ENCODE results near the gene MYRFL. TPM values are rescaled to one million over a fixed set of nuclear protein-coding genes. Genes with fewer than 3 reads are reported as not detected.
"Not testable (repeated sequence)": the region's sequence is repeated elsewhere in the genome, so short reads cannot be mapped to it uniquely, and the experiment has no call there.

The MYRFL gene
- total RNA-seq, 1 experiment from 2014 or later = not detected

DNA sequence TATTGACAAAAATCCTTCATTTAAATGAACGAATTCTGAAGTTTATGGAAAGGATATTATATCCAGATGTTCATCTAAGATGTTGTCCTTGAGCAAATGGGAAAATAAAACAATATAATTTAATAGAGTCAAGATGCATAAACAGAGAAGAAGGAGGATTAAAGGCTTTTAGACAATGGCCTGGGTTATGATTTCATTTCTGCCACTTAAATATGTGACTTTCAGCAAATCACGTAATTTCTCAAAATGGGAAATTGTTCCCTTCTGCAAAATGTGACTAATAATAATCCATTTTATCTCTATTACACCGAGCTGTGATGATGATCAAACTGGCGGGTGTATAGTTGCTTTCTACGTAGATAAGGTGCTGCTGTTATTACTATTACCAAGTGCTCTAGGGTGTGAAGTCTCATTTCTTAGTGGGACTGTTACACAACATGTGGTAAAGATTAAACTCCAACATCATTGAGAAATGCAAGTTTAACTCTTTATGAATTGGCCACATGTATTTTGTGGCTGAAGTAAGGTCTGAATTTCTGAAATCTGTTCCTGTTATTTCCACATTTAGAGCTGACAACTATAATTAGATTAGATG is 157.0 kb downstream of the MYRFL start:
- no peak for DNase-seq (ENCODE audit: low read depth in 1 of 2, low spot score in 2 of 2)
- Histone ChIP-seq H3K9me3 (replicated peaks) (no peaks in the 10 kb centered on the region), H3K27ac (no peak overlapping the region), H3K36me3 (no peaks in the 10 kb centered on the region), H3K27me3 (replicated peaks) (no peaks in the 10 kb centered on the region), H3K4me1 (replicated peaks) (no peaks in the 10 kb centered on the region), H3K4me3 (no peak overlapping the region)

DNA sequence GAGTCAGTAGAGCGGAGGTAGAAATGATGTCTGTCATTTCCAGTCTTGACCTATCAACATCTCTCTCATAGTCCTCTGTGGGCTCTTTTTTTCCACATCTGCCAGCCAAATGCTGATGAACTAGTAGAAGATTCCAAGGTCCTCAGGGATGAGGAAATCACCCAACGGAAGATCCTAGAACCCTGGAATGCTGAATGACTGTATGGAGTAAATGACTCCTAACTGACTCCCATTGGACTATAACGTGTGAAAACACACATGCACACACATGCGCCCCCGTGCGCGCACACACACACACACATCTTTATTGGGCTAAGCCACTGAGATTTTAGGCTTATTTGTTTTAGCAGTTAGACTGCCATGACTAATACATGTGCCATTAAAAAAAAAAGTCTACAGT is 159.2 kb downstream of the MYRFL start:
- no peak overlapping the region for H3K4me3 ChIP-seq
- no peaks in the 10 kb centered on the region for H3K9me3 ChIP-seq (replicated peaks)
- H3K4me1 ChIP-seq (replicated peaks) = peaks cover 6% of the 10 kb centered on the region
- H3K27me3 ChIP-seq (replicated peaks) = no peaks in the 10 kb centered on the region
- no peak overlapping the region for H3K27ac ChIP-seq
- no peak for DNase-seq (ENCODE audit: low read depth in 1 of 2, low spot score in 2 of 2)
- no peaks in the 10 kb centered on the region for H3K36me3 ChIP-seq

DNA sequence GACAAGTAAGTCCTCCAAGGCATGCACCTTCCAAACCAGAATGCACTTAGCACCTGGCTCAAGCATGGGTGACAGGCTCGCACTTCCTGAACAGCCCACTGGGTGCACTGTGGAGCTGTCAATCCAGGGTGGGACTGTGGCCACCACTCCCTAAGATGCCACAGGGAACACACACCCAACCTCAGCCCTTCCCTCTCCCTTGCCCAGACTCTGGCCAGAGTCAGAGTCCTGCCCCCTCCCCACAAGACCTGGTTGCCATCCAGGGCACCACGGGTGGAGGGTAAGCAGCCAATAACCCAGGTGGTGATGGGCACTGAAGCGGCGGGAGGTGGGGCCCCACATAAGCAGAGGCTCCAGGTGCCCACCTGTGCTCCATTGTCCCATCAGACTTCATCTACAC is 160.6 kb downstream of the MYRFL start:
- Histone ChIP-seq H3K27ac (no peak overlapping the region), H3K4me3 (no peak overlapping the region), H3K36me3 (no peaks in the 10 kb centered on the region), H3K4me1 (replicated peaks) (peaks cover 6% of the 10 kb centered on the region), H3K9me3 (replicated peaks) (no peaks in the 10 kb centered on the region), H3K27me3 (replicated peaks) (no peaks in the 10 kb centered on the region)
- no peak for DNase-seq (ENCODE audit: low read depth in 1 of 2, low spot score in 2 of 2)

DNA sequence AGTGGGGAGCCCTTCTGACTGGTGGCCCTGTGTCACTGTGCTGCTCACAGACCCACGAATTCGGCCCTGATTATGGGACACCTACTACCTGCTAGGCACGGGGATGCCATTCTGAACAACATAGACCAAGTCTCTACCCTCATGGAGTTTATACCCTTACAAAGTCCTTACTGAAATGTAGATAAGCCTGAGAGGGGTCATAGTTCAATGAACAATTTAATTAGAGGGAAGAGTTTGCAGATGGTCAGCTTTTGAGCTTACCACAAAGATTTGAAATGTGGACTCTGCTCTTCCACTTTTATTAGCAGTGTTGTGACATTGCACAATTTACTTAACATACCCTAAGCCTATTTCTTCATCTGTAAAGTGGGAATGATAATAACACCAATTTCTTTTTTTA is 161.1 kb downstream of the MYRFL start:
- no peak overlapping the region for H3K27ac ChIP-seq
- H3K9me3 ChIP-seq (replicated peaks) = no peaks in the 10 kb centered on the region
- H3K27me3 ChIP-seq (replicated peaks) = no peaks in the 10 kb centered on the region
- no peak for DNase-seq (ENCODE audit: low read depth in 1 of 2, low spot score in 2 of 2)
- H3K4me1 ChIP-seq (replicated peaks) = peaks cover 6% of the 10 kb centered on the region
- no peak overlapping the region for H3K4me3 ChIP-seq
- H3K36me3 ChIP-seq = no peaks in the 10 kb centered on the region

DNA sequence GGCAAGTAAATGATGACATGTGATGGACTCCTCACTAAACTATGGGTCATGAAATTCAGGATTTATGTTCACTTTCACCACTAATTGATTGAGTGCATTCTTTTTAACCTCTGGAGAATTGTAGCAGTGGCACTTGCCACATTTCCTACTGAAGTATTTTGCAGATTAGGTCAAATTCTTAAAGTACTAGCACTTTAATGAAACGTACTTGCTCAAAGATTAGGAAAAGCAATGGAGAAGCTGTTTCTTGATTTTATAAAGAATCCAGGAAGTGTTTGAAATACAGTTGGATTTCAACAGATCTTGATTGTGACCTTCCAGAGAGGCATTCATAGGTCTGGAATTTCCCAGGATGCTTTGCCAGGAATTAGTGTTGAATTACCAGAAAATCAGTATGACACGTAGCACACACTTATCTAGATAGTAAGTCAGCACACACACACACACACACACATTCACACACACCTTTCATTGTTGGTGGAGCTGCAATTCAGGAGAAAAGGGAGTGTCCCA is 162.6 kb downstream of the MYRFL start:
- H3K4me1 ChIP-seq (replicated peaks) = peaks cover 6% of the 10 kb centered on the region
- no peak overlapping the region for H3K27ac ChIP-seq
- H3K9me3 ChIP-seq (replicated peaks) = no peaks in the 10 kb centered on the region
- no peaks in the 10 kb centered on the region for H3K27me3 ChIP-seq (replicated peaks)
- no peak overlapping the region for H3K4me3 ChIP-seq
- H3K36me3 ChIP-seq = no peaks in the 10 kb centered on the region
- DNase-seq (ENCODE audit: low read depth in 1 of 2, low spot score in 2 of 2) = peak in 1 of 2 experiments; percentile 22

DNA sequence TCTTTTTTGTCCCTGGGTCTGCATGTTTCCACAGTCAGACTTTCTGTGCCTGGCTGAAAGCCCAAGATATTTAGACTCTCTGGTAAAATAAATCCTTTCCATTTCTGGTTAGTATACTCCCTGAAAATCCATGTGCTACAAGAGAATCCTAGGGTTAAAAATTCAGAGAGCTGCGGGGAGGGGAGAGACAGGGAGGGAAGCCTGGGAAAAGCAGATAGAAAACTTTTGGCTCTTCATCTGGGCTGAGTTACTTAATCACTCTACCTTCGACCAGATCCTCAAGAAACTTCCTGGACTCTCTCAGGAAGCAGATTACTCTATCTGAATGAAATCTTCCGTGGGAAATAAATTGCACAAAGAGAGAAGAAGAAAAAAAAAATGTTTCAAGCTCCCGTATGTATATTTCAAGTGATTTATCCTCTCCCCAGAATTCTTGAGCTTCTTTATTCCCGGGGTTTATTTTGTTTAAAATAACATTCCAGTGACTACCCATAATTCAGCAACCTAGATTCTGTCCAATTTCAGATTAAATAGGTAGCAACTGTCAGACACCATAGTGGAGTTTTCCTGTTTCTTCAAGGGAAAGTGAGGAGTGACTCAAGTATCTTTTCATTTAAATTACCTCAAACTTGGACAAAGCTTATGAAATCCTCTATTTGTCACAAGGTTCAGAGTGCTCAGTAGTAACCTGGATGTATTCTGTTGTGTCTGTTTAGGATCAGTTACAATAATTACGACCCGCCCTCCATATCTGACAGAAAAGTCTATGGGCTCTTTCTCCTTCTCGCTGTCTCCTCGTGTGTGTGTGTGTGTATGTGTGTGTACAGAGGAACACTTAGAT is 163.7 kb downstream of the MYRFL start:
- Histone ChIP-seq H3K4me1 (replicated peaks) (peaks cover 6% of the 10 kb centered on the region), H3K36me3 (no peaks in the 10 kb centered on the region), H3K27me3 (replicated peaks) (no peaks in the 10 kb centered on the region), H3K9me3 (replicated peaks) (no peaks in the 10 kb centered on the region), H3K27ac (0 out of 2 replicates have a peak overlapping the region, but pooled peaks have one; percentile 21), H3K4me3 (no peak overlapping the region)
- DNase-seq (ENCODE audit: low read depth in 1 of 2, low spot score in 2 of 2) = no peak

DNA sequence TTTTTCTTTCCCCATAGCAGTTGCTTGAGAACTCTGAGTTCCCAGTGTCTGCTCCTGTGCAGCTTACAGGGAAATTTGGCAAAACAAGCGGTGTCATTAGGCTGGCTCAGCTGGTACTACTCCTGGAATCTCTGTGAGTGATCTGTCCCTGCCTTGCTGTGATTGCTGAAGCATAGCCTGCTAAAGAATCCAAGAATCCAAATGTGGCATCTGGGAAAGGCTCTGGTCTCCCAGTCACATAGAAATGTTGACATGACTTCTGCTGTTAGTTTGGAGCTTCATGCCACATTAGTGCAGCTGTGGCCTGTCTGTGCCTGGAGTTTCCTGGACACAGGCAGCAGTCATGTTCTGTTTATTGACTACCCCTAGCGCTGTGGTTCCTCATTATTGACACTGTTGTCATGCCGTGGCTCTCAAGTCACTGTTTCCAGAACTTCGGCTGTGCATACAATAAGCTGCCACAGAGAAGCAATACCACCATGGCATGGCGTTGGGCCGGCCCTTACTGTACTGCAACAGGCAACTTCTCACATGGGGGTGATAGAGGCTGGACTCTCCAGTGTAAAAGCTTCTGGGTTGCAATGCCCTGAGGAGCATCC is 166.8 kb downstream of the MYRFL start:
- H3K27ac ChIP-seq = no peak overlapping the region

DNA sequence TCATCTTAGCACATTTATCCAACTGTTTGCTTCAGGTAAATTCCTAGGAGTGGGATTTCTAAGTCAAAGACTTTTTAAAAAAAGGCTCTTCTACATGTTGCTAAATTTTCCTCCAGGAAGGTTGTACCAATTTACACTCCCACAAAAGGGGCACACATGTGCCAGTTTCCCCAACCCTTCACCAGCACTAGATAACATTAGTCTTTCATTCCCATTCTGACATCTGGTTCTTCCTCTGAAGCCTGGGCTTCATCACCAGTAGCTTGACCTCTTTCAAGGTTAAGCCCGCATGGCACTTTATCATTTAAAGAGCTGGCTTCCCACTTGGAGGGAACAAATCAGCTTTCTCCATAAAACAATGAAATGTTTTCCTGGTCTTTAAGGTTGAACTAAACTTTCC is 168.4 kb downstream of the MYRFL start:
- Histone ChIP-seq H3K27ac (no peak overlapping the region), H3K27me3 (replicated peaks) (no peaks in the 10 kb centered on the region), H3K9me3 (replicated peaks) (no peaks in the 10 kb centered on the region), H3K4me1 (replicated peaks) (no peaks in the 10 kb centered on the region; the same call in 1 of the 2 replicates), H3K4me3 (no peak overlapping the region), H3K36me3 (no peaks in the 10 kb centered on the region)
- no peak for DNase-seq (ENCODE audit: low read depth in 1 of 2, low spot score in 2 of 2)

More for the DNA sequence above, 166.8 kb downstream of the MYRFL start:
- Histone ChIP-seq H3K36me3 (no peaks in the 10 kb centered on the region), H3K4me3 (no peak overlapping the region), H3K4me1 (replicated peaks) (peaks cover 6% of the 10 kb centered on the region), H3K9me3 (replicated peaks) (no peaks in the 10 kb centered on the region), H3K27me3 (replicated peaks) (no peaks in the 10 kb centered on the region)
- no peak for DNase-seq (ENCODE audit: low read depth in 1 of 2, low spot score in 2 of 2)

DNA sequence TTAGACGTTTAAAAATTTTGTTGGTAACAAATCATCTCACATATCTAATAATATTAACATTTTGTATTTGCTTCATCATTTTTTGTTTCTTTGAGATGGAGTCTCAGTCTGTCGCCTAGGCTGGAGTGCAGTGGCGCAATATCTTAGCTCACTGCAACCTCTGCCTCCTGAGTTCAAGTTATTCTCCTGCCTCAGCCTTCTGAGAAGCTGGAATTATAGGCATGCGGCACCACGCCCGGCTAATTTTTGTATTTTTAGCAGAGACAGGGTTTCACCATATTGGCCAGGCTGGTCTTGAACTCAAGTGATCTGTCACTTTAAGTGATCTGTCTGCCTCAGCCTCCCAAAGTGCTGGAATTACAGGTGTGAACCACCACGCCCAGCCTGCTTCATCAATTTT is 169.1 kb downstream of the MYRFL start:
- DNase-seq (ENCODE audit: low read depth in 1 of 2, low spot score in 2 of 2); H3K27me3 ChIP-seq (replicated peaks); H3K27ac ChIP-seq; H3K9me3 ChIP-seq (replicated peaks); H3K36me3 ChIP-seq; H3K4me3 ChIP-seq; H3K4me1 ChIP-seq (replicated peaks): not testable (repeated sequence)

DNA sequence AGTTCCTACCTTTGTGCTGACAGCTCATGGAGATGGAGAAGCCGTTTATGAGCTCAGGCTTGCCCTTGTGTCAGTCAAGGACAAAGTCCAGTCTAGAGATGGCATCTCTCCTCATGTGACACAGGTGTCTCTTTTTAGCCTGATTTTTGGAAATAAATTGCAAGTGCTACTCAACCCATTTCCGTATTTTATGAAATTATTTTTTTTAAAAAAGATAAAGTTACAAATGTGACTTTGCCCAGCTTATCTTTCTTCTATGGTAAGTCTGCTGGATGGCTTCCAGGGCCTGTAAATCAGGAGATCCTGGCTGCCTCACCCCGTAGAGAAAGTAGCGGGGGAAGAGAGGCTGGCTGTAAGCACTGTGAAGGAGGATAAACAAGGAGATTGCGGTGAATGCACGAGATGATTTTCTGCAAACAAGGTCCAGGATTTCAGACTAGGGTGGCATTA is 169.7 kb downstream of the MYRFL start:
- Histone ChIP-seq H3K27ac (no peak overlapping the region), H3K27me3 (replicated peaks) (no peaks in the 10 kb centered on the region), H3K9me3 (replicated peaks) (no peaks in the 10 kb centered on the region), H3K4me3 (no peak overlapping the region), H3K4me1 (replicated peaks) (no peaks in the 10 kb centered on the region), H3K36me3 (no peaks in the 10 kb centered on the region)
- no peak for DNase-seq (ENCODE audit: low read depth in 1 of 2, low spot score in 2 of 2)

DNA sequence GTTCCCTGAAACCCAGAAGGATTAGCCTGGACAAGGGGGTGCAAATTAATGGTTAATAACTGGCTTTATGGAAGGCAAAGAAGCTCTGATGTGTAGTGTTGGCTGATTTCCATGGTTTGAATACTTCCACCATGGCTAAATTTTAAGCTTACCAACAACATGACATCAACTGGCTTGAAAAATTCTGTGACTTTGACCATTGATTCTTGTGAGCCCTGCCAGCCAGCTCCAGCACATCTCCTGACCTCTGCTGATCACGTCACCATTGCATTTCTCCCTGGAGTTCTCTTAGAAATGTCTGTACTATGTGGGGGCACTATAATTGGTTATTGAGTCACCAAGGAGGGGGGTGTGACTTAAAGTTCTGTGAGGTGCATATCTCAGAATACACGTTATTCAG is 171.2 kb downstream of the MYRFL start:
- H3K4me1 ChIP-seq (replicated peaks) = no peaks in the 10 kb centered on the region
- no peak overlapping the region for H3K4me3 ChIP-seq
- H3K27ac ChIP-seq = no peak overlapping the region
- H3K27me3 ChIP-seq (replicated peaks) = no peaks in the 10 kb centered on the region
- no peak for DNase-seq (ENCODE audit: low read depth in 1 of 2, low spot score in 2 of 2)
- no peaks in the 10 kb centered on the region for H3K9me3 ChIP-seq (replicated peaks)
- H3K36me3 ChIP-seq = no peaks in the 10 kb centered on the region

DNA sequence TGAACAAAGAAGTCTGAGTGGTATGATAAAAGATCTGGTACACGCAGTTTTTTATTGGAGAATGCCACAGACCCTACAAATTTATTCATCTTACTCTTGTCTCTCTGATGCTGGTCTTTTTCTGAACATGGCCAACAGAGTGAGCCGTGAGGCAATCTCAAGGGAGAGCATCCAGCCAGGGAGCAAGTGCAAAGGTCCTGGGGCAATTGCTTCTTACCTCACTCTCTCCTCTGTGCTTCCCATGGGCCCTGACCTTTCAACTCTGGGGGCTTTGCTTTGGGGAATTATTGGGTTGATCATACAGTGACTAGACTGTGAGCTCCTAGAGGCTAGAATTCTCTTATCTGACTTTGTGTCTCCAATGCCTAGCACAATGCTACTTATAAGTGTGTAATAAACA is 171.7 kb downstream of the MYRFL start:
- DNase-seq (ENCODE audit: low read depth in 1 of 2, low spot score in 2 of 2) = no peak
- Histone ChIP-seq H3K36me3 (no peaks in the 10 kb centered on the region), H3K4me1 (replicated peaks) (no peaks in the 10 kb centered on the region), H3K9me3 (replicated peaks) (no peaks in the 10 kb centered on the region), H3K4me3 (no peak overlapping the region), H3K27ac (no peak overlapping the region), H3K27me3 (replicated peaks) (no peaks in the 10 kb centered on the region)

DNA sequence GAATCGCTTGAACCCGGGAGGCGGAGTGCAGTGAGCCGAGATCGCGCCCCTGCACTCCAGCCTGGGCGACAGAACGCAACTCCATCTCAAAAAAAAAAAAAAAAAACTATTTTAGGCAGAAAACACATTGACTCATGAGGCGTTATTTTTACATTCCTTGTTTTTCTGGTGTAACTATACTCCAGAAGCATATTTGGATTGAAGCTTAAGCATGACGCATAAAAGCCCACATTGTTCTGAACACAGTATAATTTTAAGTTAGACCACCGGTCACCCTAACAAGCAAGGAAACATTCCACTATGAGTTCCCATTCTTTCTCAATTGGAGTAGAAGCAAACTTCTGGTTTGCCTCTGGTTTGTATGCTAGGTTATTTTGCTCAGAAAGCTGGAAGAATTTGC is 173.0 kb downstream of the MYRFL start:
- DNase-seq (ENCODE audit: low read depth in 1 of 2, low spot score in 2 of 2) = no peak

DNA sequence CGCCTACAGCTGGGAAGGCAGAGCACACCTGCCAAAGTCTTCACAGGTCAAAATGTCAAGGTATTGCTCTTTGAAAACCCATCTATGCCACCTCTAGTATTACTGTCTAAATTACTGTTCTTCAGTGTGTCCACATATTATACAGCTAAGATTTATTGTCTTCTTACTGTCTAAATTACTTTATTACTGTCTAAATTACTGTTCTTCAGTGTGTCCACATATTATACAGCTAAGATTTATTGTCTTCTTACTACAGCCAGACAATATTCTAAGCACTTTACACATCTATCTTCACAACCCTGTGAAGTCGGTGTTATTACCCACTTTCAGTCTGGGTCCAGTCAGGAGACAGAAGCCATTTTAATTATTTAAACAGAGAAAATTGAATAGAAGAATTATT is 173.9 kb downstream of the MYRFL start:
- Histone ChIP-seq H3K4me3 (no peak overlapping the region), H3K36me3 (no peaks in the 10 kb centered on the region), H3K27ac (no peak overlapping the region), H3K9me3 (replicated peaks) (no peaks in the 10 kb centered on the region), H3K27me3 (replicated peaks) (no peaks in the 10 kb centered on the region), H3K4me1 (replicated peaks) (no peaks in the 10 kb centered on the region)
- DNase-seq (ENCODE audit: low read depth in 1 of 2, low spot score in 2 of 2) = no peak

More for the DNA sequence above, 173.0 kb downstream of the MYRFL start:
- no peak overlapping the region for H3K4me3 ChIP-seq
- no peak overlapping the region for H3K27ac ChIP-seq
- no peaks in the 10 kb centered on the region for H3K27me3 ChIP-seq (replicated peaks)
- H3K4me1 ChIP-seq (replicated peaks) = no peaks in the 10 kb centered on the region
- no peaks in the 10 kb centered on the region for H3K9me3 ChIP-seq (replicated peaks)
- no peaks in the 10 kb centered on the region for H3K36me3 ChIP-seq
